Measurements from ENCODE around the gene CIZ1. TPM values are rescaled to one million over a fixed set of nuclear protein-coding genes. Genes with fewer than 3 reads are reported as not detected.
A peak's percentile ranks its signal among the peaks of the same experiment; 100 is the strongest.

CIZ1 gene
- total and polyA plus RNA-seq, 8 donors = 56.5 to 87.9 (median 77.4) TPM

DNA sequence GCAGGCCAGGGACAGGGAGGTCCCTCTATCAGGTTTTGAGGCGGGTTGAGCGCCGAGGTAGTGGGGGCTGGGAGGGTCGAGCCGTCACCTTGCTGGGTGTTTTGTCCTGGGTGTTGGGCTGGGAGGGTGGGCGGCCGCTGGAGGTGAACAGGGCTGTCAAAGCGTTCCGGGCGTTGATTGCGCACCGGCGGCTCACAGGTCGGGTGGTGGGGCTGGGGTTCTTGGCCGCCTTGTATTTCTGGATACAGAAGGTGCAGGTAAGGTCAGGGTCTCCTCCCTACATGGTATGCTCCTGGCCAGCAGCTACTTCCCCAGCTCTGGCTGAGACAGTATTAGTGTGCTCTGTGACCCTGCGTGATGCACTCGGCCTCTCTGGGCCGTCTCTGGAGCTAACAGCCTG lies 25.2 kb downstream of the CIZ1 start:
- no peak for DNase-seq
- Histone ChIP-seq H3K4me3 (no peak overlapping the region), H3K9me3 (no peaks in the 10 kb centered on the region), H3K36me3 (peaks cover 0 to 48% (median 2%) of the 10 kb centered on the region in 3 donors), H3K27me3 (no peaks in the 10 kb centered on the region), H3K4me1 (peaks cover 0 to 8% (median 3%) of the 10 kb centered on the region in 3 donors), H3K27ac (no peak overlapping the region)
- FAIRE-seq = no peak
- no peak for ATAC-seq
- intact Hi-C loops (cut with DNase I) = no loop called here
- WGBS, 2 donors = 95 to 97% methylated on average over 18 of the region's 18 CpGs
- TF ChIP-seq, protein P1, sequence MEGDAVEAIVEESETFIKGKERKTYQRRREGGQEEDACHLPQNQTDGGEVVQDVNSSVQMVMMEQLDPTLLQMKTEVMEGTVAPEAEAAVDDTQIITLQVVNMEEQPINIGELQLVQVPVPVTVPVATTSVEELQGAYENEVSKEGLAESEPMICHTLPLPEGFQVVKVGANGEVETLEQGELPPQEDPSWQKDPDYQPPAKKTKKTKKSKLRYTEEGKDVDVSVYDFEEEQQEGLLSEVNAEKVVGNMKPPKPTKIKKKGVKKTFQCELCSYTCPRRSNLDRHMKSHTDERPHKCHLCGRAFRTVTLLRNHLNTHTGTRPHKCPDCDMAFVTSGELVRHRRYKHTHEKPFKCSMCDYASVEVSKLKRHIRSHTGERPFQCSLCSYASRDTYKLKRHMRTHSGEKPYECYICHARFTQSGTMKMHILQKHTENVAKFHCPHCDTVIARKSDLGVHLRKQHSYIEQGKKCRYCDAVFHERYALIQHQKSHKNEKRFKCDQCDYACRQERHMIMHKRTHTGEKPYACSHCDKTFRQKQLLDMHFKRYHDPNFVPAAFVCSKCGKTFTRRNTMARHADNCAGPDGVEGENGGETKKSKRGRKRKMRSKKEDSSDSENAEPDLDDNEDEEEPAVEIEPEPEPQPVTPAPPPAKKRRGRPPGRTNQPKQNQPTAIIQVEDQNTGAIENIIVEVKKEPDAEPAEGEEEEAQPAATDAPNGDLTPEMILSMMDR (IDR thresholded peaks at IDR 0.05) = no peak

DNA sequence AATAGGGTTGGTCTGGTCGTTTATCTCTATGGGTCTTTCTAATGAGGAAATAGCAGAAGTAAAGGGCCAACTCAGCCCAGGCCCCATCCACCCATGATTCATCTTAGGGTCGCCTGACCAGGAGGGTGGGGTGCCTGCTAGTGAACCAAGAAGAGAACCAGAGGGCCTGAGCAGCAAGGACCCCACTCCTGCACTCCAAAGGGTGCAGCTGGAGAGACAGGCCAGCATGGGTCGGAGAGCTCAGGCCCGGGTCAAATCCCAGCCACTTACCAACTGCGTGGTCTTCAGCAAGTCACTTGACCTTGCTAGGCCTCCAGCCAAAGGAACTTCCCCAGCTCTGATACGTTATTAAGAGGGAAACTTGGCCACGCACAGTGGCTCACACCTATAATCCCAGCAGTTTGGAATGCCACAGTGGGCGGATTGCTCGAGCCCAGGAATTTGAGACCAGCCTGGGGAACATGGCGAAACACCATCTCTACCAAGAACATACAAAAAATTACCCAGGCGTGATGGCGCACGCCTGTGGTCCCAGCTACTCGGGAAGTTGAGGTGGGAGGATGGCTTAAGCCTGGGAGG lies 27.0 kb downstream of the CIZ1 start:
- no peak for FAIRE-seq
- no peak for ATAC-seq

DNA sequence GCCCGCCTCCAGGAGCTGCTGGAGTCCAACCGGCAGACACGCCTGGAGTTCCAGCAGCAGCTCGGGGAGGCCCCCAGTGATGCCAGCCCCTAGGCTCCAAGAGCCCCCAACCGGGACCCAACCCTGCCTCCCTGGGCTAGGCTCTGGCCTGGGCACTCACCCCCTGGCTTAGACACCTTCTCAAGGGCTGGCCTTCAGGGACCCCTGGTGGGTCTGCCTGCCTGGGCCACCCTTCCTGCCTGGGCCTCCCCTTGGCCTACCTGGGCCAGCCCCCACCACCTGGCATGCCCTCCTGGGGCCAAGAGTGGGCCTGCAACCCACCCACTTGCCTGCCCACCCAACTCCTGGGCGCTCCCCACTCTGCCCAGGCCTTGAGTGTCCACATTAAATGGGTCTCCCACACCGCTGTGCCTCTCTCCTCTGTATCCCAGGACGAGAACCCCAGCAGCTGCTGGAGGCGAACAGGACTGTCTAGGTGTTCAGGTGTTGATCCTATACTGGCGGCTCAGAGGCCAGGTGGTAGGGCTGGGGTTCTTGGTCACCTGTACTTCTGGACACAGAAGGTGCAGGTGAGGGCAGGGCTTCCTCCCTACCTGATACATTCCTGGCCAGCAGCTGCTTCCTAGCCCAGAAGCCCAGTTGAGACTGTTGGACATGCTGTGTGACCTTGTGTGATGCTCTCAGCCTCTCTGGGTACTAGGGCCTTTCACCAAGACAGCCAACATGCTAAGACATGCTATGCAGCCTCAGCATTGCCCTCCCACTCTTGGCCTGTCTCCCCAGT lies 27.7 kb downstream of the CIZ1 start:
- H3K36me3 ChIP-seq = peaks cover 0 to 35% (median 0%) of the 10 kb centered on the region in 3 donors
- peaks cover 0 to 13% (median 3%) of the 10 kb centered on the region in 3 donors for H3K4me1 ChIP-seq
- no peaks in the 10 kb centered on the region for H3K9me3 ChIP-seq
- DNase-seq (peak in 2 of 6 donors; percentile 45 to 75), ATAC-seq (no peak), FAIRE-seq (no peak)
- no peaks in the 10 kb centered on the region for H3K27me3 ChIP-seq
- TF ChIP-seq, protein P1 (IDR thresholded peaks at IDR 0.05) = no peak
- H3K27ac ChIP-seq = no peak overlapping the region
- WGBS, 2 donors = 87 to 89% methylated on average over 10 of the region's 10 CpGs
- no peak overlapping the region for H3K4me3 ChIP-seq
- intact Hi-C loops (cut with DNase I) = no loop called here

More for the DNA sequence above, 27.0 kb downstream of the CIZ1 start:
- DNase-seq = no peak
- intact Hi-C loops (cut with DNase I) = no loop called here
- Histone ChIP-seq H3K27me3 (no peaks in the 10 kb centered on the region), H3K9me3 (no peaks in the 10 kb centered on the region), H3K27ac (no peak overlapping the region), H3K4me1 (peaks cover 0 to 13% (median 3%) of the 10 kb centered on the region in 3 donors), H3K4me3 (no peak overlapping the region), H3K36me3 (peaks cover 0 to 42% (median 0%) of the 10 kb centered on the region in 3 donors)
- 85% methylated on average over 14 of the region's 14 CpGs for WGBS, 2 donors
- TF ChIP-seq, protein P1 (IDR thresholded peaks at IDR 0.05) = no peak

DNA sequence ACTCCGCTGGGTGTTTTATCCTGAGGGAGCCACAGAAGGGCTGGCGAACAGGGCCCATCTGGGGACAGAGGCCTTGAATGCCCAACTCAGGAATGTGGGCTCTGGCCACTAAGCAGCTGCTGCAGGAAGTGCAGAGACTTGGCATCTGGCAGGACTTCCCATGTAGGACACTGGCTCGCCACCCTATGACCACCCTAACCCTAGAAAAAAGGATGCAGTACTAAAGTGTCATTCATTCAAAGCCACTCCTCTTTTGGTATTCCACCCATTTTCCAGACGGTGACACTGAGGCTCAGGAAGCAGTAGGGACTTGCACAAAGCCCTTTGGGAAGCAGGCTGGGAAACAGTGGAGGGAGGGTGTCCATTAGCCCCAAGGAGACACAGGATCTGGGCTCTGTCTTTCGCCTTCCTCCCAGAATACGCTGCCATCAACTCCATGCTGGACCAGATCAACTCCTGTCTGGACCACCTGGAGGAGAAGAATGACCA lies 28.3 kb downstream of the CIZ1 start:
- H3K4me1 ChIP-seq = peaks cover 0 to 13% (median 3%) of the 10 kb centered on the region in 3 donors
- H3K27ac ChIP-seq = no peak overlapping the region
- ATAC-seq (no peak), DNase-seq (no peak), FAIRE-seq (no peak)
- no peak overlapping the region for H3K4me3 ChIP-seq
- no peaks in the 10 kb centered on the region for H3K27me3 ChIP-seq
- no peaks in the 10 kb centered on the region for H3K9me3 ChIP-seq
- TF ChIP-seq, protein P1 (IDR thresholded peaks at IDR 0.05) = no peak
- intact Hi-C loops (cut with DNase I) = no loop called here
- WGBS, 2 donors = 98% methylated on average over 6 of the region's 6 CpGs
- peaks cover 0 to 29% (median 0%) of the 10 kb centered on the region in 3 donors for H3K36me3 ChIP-seq

Data from pancreas (tissue), 10 donors.